IPS DF 4.7 (cell line): ENCODE measurements around the gene COX10.

ENCODE experiments used
- DNase-seq: peaks from one replicate; pipeline ENCODE4 v3.0.0-alpha.2; 2013; ENCODE audit warnings: low spot score; ENCODE audit errors: extremely low read depth

The COX10 gene

GRCh38 chr17:14070344-14070984 lies 1.2 kb downstream of the COX10 start:
- DNase-seq = no peak

DNA sequence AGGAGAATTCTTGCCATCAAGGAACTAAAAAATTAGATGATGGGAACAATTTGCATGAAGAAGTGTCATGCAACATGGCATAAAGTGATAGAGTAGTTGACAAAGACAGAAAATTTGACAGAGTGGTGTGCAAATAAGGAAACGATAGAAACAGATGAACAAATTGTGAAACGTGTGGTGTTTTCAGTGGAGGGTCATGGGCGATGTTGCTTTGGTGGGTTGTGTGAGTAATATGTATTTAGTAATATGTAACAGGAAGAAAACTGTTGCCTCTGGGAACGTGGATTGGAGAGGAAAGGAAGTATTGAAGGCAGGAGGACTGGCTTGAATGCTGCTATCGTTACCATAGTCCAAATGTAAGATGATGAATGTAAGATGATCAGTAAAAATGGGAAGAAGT lies 3.6 kb downstream of the COX10 start:
- no peak for DNase-seq

DNA sequence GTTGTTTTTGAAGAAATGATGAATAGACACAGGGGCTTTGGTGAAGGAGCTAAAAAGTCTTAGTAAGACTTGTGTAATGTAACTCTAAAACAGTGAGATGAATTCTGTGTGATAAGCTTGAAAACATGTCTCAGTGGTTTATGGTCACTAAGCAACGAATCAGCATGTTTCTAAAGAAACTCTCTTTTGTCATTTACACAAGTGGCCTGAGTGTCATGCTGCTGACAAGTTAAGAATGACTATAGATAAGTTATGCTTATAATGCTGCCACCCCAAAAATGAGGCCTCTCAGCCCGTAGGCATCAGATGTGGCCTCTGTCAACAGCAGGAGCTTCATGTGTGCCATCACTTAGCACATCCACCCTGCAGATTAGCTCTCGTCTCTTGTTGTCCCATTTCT lies 8.7 kb downstream of the COX10 start:
- no peak for DNase-seq

GRCh38 chr17:14080847-14081251 lies 11.5 kb downstream of the COX10 start:
- no peak for DNase-seq

GRCh38 chr17:14082848-14083247 lies 13.5 kb downstream of the COX10 start:
- DNase-seq = no peak

DNA sequence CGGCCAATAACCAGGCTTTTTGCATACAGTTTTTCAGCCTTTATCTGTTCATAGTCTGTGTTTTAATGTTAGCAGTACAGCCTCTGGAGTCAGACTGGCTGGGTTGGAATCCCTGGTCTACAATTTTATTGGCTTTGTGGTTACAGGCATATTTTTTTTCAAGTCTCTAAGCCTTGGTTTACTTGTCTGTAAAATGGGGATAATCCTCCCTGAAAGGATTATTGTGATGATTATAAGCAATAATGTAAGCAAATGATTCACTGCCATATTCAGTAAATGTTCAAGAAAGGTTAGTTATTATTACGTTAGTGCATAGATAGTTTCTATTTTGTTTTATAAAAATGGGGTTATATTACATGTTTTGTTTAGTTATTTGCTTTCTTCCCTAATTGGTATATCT lies 15.7 kb downstream of the COX10 start:
- DNase-seq = no peak

- DNase-seq = no peak
Observed at GRCh38 chr17:14086189-14086588, 16.9 kb downstream of the COX10 start.

GRCh38 chr17:14089179-14089578 lies 19.9 kb downstream of the COX10 start:
- no peak for DNase-seq

GRCh38 chr17:14091367-14091766 lies 22.1 kb downstream of the COX10 start:
- no peak for DNase-seq

DNA sequence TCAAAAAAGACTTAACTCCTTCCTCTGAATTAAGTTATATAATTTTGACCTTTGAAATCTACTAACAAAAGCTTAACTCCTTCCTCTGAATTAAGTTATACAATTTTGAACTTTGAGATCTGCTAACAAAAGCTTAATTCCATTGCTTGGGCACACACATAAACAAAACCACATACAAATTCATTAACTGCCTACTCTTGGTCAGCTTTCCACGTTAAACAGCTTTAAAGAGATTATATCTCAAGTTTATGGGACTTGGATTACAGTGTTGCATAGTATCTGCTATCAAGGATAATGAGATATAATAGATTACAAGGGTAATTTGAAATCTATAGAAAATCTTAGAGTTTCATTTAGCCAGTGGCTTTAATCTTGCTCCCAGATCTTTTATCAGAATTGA lies 23.5 kb downstream of the COX10 start:
- no peak for DNase-seq

GRCh38 chr17:14094676-14095601 lies 25.6 kb downstream of the COX10 start:
- no peak for DNase-seq

DNA sequence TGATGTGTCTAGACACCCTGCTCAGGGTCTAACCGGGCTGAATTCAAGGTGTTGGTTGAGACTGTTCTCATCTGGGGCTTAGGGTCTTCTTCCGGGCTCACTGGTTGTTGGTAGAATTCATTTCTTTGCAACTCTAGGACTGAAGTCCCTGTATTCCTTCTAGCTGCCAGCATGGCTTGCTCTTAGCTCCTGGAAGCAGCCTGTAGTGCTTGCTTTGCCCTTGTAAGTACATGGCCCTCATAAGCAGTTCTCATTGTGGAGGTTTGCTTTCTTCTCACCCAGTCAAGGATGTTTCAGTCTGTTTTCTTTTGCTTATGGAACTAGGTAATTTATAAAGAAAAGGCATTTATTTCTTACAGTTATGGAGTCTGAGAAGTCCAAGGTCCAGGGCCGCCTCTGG lies 26.3 kb downstream of the COX10 start:
- no peak for DNase-seq

DNA sequence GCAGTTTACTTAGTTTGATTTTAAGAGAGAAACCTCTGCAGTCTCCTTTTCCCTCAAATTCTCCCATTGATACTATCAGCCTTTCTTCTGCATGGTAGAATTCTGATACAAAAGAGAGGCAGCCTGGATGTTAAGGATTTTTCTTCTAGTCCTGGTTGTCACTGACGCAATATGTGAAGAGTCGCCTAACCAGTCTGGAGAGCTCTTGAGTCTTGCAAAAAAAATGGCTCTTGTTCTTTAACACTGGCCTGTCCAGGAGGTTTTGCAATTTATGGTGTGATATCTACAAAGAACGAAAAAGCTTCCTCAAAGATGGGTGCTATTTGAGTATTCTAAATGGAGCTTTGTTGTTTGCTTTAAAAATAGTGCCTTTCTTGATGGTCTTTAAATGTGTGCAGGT lies 28.9 kb downstream of the COX10 start:
- no peak for DNase-seq

DNA sequence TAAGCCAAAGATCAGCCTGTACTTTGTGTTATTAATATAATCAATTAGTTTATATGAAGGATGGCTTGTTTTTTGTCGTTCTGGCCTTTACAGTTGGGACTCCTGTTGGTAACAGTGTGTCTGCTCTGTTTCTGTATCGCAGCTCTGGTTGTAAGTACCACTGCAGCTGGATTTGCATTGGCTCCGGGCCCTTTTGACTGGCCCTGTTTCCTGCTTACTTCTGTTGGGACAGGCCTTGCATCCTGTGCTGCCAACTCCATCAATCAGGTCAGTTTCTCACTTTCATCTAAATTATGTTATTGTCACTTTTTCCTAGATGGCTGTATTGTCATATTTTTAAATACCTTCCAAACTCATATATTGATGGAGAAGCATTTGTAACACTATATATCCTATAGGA lies 32.7 kb downstream of the COX10 start:
- DNase-seq = no peak

GRCh38 chr17:14103836-14104235 lies 34.5 kb downstream of the COX10 start:
- no peak for DNase-seq

- DNase-seq = no peak
Observed at GRCh38 chr17:14104734-14105133, 35.4 kb downstream of the COX10 start.

DNA sequence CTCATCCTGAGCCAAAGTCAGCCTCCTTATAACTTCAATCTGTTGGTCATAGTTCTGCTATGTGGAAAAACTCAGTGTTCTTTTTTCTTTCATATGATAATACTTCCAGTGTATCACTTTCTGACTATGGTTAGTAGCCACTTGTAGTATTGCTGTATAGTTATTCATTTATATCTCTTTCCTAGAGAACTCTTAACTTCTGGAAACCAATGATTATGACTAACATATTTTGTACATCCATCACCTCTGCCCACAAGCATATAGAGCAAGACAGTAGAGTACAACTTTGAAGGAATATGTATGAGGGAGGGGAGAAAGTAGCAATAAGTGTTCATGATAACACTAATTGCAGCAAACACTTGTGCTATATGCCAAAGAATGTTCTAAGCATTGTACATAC lies 38.6 kb downstream of the COX10 start:
- no peak for DNase-seq

GRCh38 chr17:14112407-14112806 lies 43.1 kb downstream of the COX10 start:
- DNase-seq = no peak

GRCh38 chr17:14113137-14113536 lies 43.8 kb downstream of the COX10 start:
- no peak for DNase-seq

DNA sequence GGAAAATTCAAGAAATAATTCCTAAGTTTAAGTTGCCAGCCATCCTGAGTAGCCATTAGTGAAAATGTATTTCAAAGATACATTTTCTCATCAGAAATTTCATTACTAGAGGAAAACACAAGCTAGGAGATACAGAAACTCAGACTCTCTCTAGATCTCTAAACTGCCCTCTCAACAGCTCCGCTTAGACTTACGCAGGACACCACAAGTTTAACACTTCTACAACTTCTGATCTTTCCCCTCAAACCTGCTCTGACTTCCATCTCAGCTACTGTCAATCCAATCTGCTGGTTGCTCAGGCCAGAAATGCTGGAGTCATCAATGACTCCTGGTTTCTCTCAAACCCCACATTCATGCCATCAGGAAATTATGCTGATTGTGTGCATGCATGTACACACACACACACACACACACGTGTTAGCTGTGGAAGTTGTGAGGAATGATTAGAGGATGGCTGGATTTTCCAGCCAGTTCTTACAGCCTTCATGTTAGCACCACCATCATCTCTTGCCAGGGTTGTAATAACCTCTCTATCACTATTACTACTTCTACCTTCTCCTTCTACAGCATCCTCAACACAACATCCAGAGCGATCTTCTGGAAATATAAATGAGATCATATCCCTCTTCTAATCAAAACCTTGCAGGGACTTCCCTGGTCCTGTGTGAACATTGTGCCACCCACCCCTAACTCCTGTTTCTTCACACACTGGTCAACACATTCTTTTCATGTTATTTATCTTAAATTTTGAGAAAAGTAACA lies 47.1 kb downstream of the COX10 start:
- no peak for DNase-seq

DNA sequence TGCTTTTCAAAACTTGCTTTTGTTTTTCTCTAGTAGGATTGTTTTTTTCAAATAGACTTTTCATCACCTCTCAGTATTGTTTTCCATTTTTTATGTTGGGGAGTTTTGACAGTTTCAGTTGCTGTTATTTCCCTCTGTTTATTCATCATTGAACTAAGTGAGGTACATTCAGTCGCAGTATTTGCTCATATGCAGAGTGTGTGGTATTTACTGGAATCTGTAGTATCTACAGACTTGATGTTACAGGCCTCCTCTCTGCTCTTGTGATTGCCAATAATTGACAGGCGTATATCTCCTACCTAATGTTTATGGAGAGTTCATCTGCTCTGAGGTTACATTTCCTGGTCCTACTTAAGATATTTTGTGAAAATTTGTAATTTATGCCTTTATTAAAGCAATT lies 49.6 kb downstream of the COX10 start:
- no peak for DNase-seq

GRCh38 chr17:14119546-14119945 lies 50.2 kb downstream of the COX10 start:
- DNase-seq = no peak
